Hair follicle dermal papilla cell (primary cell): Measurements from ENCODE around the gene HECA. TPM values are rescaled to one million over a fixed set of nuclear protein-coding genes. Genes with fewer than 3 reads are reported as not detected.

Experiments
- total RNA-seq: library from RNA; depleted of rRNA; stranded (reverse); fragments of >200 nt; gene quantifications from 2 replicates; pipeline ENCODE4 v1.2.3, GENCODE V29; 2012

The HECA gene, protein sequence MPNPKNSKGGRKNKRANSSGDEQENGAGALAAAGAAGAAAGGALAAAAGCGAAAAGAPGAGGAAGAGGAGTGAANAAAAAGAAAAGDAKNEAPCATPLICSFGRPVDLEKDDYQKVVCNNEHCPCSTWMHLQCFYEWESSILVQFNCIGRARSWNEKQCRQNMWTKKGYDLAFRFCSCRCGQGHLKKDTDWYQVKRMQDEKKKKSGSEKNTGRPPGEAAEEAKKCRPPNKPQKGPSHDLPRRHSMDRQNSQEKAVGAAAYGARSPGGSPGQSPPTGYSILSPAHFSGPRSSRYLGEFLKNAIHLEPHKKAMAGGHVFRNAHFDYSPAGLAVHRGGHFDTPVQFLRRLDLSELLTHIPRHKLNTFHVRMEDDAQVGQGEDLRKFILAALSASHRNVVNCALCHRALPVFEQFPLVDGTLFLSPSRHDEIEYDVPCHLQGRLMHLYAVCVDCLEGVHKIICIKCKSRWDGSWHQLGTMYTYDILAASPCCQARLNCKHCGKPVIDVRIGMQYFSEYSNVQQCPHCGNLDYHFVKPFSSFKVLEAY
- total RNA-seq, result 43.8 and 47.7 TPM in 2 replicates

GRCh38 chr6:139134817-139135577 is at the start of gene HECA:
HECA (plus strand) TSS chr6:139135080; CDS start chr6:139135397, 317 bp downstream.

Other genes with a start within 250 kb of the HECA start
- 38.7 and 44.3 TPM in 2 replicates for gene REPS1, start 146.8 kb upstream of the HECA start, total RNA-seq
- gene ABRACL, start 106.3 kb upstream of the HECA start, total RNA-seq, result 14.3 and 21.3 TPM in 2 replicates
- 0.24 and 2.9 TPM in 2 replicates for gene TXLNB, start 156.9 kb downstream of the HECA start, total RNA-seq
- 390 and 485 TPM in 2 replicates for gene CITED2, start 239.6 kb downstream of the HECA start, total RNA-seq